Stimulated activated naive CD8-positive, alpha-beta T cell treated with anti-CD3 and anti-CD28 coated beads, Interleukin-15, Interleukin-2, amounts not matched to agents 100 U/mL and 50 U/mL, for 24 hours (primary cell): Measurements from ENCODE around the gene CXCR5.

Source experiments
- ATAC-seq: fragments of 150-1000 bp; cut with Tn5 transposase; one replicate; pipeline ENCODE4 v1.10.0; 2021
- DNase-seq: peaks from one replicate; pipeline ENCODE4 v3.0.0; 2021

CXCR5 gene

DNA sequence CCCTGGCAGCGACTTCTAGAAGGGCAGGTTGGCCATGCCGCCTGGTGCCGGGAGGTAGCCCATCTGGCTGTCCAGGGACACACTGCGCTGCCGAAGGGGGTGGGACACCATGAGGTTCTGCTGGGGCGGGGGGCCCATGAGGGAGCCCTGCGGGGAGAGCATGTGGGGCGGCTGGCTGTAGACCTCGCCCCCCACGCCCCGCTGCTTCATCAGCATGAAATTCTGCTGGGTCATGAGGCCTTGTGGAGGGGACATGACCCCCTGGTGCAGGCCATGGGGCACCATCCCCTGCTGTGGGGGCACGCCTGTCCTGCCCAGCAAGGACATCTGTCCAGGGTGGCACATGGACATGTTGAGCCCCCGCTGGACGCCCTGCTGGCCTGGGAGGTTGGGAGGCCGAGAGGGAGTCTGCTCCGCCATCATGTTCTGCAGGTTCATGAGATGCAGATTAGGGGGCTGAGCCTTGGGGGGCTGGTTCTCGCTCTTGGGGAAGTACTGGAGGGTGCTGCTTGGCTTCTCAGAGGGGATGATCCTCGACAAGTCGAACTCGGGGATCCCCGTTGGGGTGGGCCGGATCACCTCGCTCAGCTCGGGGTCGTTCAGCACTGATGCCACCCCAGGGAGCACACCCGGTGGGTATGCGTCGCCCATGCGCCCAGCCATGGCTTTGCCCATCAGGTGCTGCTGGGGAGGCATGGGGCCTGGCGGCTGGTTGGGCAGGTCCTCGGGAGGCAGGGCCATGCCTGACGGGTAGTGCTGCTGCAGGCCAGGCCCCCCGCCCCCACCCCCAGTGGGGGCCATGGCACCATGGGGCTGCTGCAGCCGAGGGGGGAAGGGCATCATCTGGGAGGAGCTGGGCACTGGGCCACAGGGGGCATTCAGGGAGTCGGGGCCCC lies 15.0 kb downstream of the CXCR5 start:
- no peak for ATAC-seq
- DNase-seq: no peak

DNA sequence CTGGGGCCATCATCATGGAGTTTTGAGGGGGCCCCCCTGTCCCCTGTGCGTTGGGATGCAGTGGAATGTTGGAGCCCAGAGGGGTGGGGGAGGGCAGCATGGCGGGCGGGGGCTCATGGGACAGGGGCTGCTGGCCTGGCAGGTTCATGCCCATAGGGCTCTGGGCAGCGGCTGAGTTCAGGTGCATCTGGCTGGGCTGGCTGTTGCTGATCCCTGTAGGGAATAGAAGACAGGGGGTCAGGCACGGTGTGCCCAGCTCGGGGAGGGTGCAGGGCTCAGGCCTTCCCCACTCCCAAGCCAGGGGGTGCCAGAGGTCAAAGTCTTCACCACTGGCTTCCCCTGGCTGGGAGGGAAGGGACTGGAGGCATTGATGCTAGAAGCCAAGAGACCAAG lies 15.6 kb downstream of the CXCR5 start:
- DNase-seq (no peak), ATAC-seq (no peak)

DNA sequence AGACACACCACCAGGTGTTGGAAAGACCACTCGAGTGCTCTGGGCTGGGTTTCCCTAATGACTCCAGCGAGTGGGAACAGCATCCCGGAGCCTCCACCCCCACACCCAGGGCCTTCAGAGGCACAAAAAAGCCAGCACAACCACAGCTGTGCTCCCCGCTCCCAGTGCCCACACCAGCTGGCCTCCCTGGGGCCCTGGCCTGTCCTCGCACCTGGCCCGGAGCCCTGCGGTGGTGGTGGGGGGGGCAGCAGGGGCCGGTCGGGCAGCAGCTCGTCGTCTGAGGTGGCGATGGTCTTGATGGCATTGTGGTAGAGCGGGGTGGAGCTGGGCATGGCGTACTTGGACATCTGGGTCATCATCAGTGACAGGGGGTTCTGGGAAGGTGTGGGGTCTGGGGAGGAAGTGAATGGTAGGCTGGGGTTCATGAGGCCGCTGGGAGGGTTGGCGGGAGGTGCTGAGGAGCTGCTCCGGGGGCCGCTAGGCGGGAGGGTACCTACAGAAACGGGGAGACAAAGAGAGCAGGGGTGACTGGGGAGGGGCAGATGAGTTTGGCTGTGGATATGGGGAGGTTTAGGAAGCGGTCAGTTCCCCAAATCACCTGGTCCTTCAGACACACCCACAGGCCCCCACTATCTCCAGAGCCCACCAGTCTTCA lies 16.1 kb downstream of the CXCR5 start:
- ATAC-seq (no peak), DNase-seq (no peak)

DNA sequence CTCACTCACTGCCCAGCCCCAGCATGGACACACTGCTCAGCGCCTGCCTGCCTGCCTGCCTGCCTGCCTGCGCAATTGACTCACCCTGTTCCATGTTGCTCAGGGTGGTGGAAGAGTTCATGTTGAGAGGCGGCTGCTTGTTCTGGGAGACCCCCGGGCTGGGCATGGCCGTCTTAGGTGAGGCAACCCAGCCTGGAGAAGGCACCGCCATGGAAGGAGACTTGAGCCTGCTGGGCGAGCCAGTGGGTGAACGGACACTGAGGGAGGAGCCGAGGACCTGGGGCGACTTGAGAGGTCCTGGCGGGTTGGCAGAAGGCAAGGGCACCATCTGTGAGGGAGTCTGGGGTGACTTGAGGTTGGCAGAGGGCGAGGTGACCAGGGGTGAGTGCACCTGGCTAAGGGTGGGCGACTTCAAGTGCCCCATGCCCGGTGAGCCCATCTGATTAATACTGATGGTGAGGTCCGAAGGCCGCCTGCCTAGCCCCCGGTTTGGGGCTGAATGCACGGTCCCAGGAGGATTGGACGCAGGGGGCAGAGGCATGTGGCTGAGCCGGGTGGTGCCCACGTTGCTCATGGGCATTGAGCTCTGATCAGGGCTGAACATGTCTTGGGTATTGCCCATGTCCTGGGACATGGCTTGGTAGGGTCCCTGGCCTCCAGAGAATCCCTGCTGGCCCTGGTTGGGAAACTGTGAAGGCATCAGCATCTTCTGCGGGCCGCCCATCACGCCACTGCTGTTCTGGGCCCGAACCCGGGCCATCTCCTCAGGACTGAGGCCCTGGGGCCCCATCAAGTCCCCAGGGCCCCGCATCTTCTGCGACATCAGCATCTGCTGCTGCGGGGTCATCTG lies 17.1 kb downstream of the CXCR5 start:
- DNase-seq (no peak), ATAC-seq (no peak)

DNA sequence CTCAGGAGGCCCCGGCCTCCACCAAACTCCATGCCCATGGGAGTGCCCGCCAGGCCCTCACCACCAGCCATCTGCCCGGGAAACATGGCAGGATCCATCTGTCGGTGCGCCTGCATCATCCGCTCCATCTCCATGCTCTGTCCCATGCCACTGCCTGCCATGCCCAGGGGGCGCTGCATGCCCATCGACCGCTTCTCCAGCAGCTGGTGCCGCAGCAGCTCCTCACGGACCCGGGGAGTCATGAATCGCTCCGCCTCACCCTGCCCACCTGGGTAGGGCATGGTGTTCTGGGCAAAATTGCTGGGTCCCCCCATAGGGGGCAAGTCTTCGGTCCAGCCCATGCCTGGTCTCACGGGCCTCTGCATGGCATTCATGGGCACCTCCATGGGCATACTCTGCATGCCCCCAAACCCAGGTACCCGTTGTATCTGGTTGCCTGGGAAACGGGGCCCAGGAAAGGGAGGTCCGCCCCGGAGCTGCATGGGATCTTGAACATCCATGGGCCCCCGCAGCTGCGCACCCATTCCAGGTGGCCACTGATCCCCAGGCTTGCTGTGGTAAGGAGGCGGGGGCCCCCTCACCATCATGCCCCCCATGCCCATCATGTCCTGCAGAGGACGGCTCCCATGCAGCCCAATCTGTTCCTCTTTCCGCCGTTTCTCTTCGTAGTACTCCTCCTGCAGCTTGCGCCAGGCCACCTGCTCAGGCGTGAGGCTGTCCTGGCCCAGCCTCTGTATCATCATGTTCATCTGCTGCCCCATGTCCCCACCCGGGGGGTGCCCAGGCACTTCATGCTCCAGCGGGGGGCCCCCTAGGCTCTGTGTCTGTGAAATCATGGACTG lies 18.0 kb downstream of the CXCR5 start:
- no peak for ATAC-seq
- DNase-seq: no peak

DNA sequence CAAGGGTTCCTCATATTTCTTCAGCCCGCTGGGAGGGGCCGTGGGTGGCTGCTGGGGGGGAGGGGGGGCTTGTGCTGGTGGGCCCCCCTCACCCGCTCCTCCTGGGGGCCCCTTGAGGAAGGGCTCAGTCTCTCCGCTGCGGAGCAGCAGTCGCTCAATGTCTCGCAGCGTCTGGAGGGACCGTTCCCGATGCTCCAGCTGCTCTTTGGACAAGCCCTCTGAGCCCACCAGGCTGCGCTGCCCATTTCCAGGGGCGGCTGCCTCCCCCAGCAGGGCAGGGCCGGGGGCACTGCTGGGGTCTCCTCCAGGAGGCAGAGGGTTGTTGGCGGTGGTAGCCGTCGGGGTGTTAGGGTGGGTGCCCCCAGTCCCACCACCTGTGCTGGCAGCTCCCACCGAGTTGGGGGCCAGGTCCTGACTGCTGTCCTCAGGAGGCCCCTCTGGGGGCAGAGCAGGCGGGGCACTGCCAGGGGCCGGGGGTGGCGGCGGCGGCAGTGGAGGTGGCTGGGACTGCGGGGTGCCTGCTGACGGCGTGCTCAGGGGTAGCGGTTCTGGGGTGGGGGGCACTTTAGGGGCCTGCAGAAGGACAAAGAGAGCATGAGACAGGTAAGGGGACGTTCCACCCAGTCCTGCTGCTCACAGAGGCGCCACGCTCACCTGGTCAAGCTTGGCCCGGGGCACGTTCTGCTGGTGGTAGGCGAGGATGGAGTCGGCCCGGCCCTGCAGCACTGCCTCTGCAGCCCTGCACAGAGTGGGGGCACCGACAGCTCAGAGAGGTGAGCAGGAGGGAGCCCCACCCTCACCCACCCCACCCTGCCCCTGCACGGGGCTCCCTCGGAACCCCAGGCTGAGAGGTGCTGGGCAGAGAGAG lies 18.9 kb downstream of the CXCR5 start:
- no peak for ATAC-seq
- DNase-seq: no peak

DNA sequence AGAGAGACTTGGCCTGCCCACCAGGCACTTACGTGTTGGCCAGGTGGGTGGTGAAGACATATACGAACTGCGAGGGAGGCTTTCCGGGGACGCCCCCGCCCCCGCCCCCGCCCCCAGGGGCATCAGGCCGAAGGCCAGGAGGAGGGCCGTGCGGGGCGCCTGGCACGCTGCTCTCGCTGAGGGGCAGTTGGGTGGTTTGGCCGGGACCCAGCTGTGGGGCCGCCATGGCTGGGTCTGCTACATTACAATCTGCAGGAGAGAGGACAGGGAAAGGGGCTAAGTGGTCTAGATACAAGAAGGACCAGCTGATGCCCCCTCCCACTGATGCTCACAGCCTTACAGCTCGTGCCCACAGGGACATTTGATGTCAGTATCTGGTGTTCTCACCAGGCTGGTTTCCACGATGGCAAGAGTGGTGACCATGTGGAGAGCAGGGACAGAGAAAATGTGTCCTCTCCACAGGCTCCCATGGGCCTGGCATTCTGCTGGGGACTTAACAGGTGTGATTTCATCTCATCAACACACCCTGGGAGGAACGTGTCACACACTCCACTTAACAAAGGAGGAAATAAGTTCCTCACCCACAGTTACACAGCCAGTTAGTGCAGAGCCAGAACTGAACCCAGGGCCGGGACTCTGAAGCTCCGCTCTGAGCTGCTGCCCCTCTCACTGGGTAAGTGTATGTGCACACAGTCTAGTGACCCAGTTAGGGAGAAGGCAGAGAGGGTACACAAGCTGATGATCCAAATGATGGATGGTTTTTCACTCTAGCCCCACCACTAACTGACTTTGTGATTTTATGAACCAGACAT lies 19.7 kb downstream of the CXCR5 start:
- no peak for ATAC-seq

DNA sequence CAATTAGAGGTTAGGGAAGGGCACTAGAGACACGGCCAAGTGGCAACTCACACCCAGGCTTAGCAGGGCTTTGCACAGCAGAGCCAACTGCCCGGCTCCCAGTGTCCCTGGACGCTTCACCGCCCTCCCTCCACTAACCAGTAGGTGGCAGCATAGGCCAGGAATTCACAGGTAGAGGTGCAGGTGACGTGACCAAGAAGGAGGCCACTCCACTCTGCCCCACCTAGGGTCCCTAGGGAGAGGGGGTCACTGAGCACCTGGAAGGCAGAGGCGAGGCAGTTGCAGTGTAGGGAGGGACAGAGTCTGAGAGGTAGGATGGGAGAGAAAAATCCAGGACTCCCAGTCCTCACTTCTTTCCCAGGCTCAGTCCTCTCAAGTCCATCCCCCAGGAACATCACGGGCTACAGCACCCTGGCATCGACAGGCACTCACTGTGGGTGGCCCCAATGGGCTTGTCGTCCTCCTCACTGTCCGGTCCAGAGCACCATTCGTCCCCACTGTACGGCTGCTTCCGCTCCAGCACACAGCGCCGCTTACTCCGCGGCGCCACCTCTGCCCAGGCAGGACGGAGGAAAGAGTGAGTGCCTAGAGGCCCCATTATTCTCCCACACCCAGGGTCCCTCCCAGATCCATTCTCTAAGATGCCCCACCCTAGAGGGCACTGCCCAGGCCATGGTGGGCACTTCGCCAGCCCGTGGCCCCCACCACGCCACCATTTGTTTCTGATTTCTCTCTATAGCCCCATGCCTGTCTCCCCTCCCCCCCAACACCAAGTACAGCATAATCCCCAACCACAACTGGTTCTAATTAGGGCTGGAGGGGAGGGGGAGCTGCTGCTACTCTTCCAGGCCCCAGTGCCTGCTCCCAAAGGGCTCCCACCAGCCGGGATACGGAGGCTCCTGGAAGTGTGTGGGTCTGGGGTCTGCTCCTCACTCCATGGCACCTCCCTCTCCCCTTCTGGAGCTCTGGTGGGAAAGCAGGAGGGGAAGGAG lies 23.7 kb downstream of the CXCR5 start:
- ATAC-seq (peak; percentile 67), DNase-seq (peak; percentile 89)

More for the DNA sequence above, 19.7 kb downstream of the CXCR5 start:
- DNase-seq: no peak

DNA sequence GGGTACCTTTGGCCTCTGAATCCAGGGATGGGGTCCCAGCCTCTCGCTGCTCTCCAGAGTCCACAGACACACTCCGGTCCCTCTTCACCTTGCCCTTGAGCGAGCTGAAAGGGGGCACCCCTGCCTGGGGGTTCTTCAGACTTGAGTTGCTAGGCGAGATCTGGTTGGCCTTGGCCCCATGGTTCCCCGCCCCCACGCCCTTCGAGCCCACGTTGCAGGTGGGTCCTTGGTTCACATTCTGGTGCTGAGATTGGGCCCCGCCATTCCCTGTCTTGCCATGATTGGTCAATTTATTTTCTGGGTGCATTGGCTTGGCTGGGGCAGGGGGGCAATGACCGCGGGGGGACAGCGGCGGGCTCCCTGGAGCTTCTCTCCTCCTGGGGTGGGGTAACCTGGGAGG lies 24.6 kb downstream of the CXCR5 start:
- no peak for ATAC-seq

DNA sequence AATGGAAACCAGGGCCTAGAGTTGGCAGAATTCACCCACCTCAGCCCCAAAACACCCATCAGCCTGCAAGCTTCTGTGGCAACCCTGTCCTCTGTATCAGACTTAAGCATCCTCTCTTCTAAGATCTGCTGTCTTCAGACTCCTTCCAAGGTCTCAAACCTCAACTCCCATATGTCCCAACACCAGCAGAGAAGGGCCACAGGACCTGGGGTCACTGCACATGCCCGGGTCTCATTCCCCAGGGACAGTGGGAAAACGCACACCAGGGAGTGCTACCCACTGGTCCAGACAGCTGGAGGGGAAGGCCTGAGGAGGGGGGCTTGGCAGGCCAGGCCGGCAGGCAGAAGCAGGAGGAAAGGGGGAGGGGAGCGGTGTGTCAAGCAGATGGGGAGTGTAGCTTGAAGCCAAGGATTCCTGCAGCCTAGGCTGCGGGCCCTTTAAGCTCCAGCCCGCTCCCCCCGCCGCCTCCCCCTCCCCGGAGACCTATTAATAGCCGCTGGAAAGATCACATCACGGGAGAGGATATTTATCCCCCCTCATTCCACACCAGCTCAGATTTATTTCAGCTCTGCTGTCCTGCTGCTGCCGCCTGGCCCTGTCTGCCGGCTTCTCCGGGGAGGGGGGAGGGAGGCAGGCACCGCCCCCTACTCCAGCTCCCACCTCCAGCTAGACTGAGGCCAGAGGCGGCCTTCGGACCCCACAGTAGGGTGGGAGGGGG lies 25.4 kb downstream of the CXCR5 start:
- no peak for DNase-seq

More for the DNA sequence above, 24.6 kb downstream of the CXCR5 start:
- DNase-seq: no peak

DNA sequence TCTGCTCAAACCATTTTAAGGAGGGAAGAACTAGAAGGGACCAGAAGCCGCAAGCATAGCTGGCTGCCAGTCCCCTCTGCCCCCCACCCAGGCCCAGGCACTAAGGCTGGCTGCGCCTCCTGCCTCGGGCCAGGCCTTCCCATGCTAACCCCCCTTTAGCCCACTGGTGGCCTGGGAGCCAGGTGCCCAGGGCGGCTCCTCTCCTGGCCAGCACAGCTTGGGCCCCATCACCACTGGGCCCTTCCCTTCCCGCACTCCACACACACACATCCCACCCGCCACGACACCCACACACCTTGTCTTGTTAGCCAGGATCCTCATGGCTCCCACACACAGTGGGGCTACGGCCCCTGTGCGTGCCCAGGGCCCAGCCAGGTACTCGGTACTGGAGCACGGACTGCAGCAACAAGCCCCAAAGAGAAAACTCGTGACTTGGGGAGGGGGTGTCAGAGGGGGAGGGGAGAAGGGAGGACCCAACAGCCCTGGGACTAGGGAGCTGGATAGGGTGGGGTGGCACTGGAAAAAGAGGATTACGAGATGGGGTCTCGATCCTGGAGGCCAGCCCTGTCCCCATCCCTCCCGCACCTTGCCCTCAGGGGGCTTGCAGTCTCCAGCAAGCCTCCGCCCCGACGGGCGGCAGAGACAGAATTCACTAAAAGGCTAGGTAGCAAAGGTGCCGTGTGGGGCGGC lies 26.1 kb downstream of the CXCR5 start:
- DNase-seq (no peak), ATAC-seq (no peak)

More for the DNA sequence above, 25.4 kb downstream of the CXCR5 start:
- no peak for ATAC-seq

DNA sequence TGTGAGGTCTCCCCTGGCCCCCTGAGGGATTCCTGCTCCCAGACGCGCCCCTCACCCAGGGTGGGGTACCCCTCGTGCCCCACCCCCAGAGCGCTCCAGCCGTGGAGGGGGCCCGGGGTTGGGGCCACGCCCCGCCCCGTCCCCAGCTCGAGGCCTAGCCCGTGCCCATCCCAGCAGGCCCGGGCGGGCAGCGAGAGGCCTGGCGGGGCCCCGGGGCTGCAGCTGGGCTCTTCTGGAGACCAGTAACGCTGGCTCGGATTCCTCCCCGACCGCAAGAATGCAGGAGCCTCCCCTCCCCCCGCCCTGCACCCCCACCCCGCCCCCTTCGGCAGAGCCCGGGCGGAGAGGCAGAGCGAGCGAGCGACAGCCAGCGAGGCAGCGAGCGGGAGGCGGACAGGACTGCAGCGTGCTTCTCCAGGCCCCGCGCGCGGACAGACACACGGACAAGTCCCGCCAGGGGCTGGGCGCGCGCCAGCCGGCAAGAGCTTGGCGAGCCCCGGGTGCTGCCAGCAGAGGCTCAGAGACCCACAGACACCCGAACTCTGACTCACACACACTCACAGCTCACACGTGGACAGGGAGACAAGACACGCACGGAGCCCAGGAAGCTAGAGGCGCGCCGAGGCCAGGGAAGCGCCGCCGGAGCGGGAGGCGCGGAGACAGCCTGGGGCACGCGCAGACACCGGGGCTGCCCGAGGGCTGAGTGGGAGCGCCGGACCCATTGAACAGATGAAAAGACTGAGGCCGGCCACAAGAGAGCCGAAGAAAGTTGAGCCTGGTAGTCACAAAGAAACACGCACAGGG lies 26.8 kb downstream of the CXCR5 start:
- ATAC-seq: no peak

DNA sequence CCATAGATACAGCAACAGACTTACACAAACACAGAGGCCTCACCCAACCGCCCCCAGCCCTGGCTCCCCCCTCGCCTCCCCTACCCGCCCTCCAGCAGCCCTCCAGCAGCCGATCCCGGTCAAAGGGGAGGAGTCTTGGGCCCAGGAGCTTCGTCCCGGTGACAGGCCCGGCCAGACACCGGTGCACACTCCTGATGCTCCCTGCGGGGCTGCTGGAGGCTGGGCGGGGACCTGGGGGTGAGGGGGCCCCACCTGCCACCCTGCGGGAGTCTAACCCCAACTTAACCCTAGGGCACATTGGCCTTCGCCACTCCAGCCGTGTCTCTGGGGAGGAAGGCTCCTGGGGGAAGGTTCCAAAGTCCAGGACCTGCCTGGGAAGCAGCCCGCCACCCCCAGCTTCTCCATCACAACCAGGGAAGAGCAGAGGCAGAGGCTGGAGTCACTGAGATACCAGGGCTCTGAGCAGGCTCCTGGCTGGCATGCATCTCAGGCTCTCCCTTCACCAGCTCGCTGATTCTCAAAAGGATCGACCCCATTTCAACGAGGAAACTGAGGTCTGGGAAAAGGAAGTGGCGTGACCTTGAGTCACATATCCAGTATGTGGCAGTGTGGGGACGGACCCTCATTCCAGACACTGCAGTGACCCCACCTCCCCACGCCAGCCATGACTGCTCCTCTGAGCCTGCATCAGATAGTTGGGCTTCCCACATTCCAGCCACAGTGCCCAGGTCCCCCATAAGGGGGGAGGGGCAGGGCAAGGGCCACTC lies 27.6 kb downstream of the CXCR5 start:
- DNase-seq: no peak
- no peak for ATAC-seq

More for the DNA sequence above, 26.8 kb downstream of the CXCR5 start:
- DNase-seq: no peak

DNA sequence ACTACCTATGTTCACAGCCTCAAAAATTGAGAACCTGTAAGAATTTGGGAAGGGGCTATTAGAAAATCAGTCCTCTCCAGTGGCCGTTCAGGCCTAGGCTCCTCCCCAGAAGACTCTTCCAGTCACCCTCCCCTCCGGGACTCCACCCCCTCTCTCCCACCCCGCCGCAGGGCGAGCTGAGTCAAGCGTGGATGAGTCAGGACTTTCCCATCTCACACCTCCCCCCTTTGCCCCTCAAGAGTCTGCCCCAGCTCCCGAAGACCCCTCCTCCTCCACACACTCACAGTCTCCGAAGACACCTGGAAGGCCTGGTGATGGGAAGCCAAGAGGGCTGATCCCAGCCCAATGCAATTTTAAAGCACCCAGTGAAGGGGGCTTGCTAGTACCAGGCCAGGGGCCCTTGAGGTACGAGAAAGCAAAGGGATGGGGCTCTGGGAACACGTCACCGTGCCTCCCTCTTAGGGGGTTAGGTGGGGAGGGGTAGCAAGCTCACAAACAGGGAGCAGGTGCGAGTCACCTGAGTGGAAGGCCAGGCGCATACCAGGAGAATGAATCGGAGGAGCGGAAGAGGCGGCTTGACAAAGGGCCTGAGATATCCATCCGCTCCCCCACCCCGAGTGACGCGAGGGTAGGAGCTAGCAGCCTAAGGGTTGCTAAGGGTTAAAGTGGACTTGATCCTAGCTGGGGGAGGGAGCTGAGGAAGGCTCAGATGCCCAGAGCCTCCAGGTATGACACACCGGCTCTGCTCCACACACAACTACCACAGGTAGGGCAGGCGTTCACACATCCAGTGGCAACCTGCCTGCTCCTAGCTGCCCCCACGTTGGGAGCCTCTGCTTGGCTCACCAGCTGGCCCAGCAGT lies 28.4 kb downstream of the CXCR5 start:
- DNase-seq: peak; percentile 89
- peak; percentile 50 for ATAC-seq
